GM10266 (cell line): ENCODE measurements around the gene DUSP8.

Source experiments
- DNase-seq: peaks from one replicate; pipeline ENCODE4 v3.0.0; 2012; ENCODE audit errors: extremely low spot score
- CTCF ChIP-seq: IDR thresholded peaks from 2 replicates; pipeline ENCODE4 v1.5.1; 2012; ENCODE audit warnings: mild to moderate bottlenecking, low read depth; ENCODE audit not compliant: control insufficient read depth, insufficient read depth; ENCODE audit errors: missing control alignments

DUSP8 gene

GRCh38 chr11:1569251-1569780 lies 2.8 kb downstream of the DUSP8 start:
- no peak for TF ChIP-seq CTCF
- DNase-seq, result no peak

- TF ChIP-seq CTCF, result no peak
- no peak for DNase-seq
These were observed 3.6 kb downstream of the DUSP8 start for GRCh38 chr11:1568441-1568911.

- no peak for DNase-seq
- TF ChIP-seq CTCF, result no peak
These were observed 4.4 kb downstream of the DUSP8 start for GRCh38 chr11:1567721-1568100.

GRCh38 chr11:1567052-1567720 lies 4.9 kb downstream of the DUSP8 start:
- DNase-seq, result no peak
- TF ChIP-seq CTCF, result no peak

GRCh38 chr11:1566381-1567051 lies 5.6 kb downstream of the DUSP8 start:
- TF ChIP-seq CTCF, result no peak
- DNase-seq, result no peak

- TF ChIP-seq CTCF, result no peak
- no peak for DNase-seq
These were observed 6.2 kb downstream of the DUSP8 start for GRCh38 chr11:1565904-1566247.
